NCI-H524 treated with DMSO at 0.1 percent for 48 hours (cell line): ENCODE results near the gene COX17.

Experiments used
- DNase-seq: peaks from one replicate; lab custom pipeline; 2025; lab: John Stamatoyannopoulos, UW

Gene COX17

DNA sequence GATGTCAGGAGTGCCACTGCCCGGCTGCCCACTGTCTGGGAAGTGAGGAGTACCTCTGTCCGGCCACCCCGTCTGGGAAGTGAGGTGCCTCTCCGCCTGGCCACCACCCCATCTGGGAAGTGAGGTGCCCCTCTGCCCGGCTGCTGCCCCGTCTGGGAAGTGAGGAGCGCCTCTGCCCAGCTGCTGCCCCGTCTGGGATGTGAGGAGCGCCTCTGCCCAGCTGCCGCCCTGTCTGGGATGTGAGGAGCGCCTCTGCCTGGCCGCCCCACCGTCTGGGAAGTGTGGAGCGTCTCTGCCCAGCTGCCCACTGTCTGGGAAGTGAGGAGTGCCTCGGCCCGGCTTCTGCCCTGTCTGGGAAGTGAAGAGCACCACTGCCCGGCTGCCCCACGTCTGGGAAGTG lies 3.3 kb downstream of the COX17 start:
- DNase-seq = no peak

DNA sequence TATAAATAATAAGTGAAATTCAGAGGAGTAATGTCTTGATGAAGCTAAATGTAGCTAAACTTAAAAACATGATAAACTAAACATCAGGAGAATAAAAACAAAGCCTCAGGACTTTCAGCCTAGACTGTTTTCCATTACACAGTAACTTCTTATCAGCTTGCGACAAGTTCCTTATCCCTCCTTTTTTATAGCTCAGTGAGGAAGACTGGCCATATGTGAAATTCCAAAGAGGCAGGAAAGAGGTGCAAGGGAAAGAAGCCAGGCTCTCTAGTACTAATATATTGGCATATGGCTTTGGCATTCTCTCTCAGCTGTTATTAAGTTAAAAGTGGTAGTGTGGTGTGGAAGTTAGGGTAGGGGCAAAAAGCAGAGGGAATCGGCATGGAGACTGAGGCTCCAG lies 4.4 kb downstream of the COX17 start:
- no peak for DNase-seq

DNA sequence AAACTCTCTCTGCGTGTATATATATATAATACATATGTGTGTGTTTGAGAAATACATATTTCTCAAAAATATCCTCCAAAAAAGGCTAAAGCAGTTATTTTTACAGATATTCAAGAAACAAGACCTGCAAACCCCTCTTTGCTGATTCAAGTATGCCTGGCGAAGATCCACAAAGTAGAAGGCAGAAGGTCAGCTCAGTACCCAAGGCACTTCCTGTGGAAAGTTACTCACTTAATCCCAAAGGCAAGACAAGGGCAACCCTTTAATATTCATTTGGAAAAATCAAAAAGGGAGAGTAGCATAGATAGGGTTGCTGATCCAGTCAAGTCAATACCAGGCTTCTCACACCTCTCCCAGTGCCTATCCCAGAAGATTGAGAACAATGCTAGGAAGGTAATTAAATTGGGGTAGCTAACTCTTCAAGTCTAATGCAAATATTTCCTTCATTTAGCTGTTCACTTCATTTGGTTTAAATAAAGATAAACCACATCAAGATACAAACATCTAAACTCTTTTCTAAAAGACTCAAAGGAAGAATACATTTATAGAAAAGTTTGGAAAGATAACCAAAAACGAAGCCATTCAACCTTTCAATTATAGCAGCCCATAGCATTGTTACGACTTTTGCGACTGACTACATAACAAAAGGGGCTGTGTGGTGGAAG lies 7.2 kb downstream of the COX17 start:
- DNase-seq = no peak

DNA sequence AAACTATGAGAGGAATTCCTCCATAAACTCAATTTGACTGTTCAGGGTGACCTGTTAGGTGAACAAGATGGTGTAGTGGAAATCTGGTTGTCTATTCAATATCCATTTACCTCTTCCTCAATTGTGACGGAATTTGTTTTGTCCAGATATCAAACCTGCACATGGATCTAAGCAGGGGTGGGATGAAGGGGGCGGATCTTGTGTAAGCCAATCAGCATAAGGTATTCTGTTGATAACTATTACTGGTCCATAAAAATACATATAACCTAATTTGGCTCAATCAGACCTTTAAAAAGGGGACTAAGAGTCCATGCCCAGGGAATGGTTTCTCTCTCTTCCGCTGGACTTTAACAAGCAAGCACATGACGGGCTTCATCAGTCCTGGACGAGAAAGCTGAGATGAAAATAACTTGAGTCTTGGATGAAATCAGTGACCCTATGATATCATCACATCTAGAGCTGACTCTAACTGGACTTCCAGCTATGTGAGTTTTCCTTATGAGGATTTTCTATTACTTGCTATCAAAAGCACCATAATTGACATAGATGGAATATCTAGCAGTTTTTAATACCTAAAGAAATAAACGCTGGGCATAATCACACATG lies 11.1 kb downstream of the COX17 start:
- no peak for DNase-seq

DNA sequence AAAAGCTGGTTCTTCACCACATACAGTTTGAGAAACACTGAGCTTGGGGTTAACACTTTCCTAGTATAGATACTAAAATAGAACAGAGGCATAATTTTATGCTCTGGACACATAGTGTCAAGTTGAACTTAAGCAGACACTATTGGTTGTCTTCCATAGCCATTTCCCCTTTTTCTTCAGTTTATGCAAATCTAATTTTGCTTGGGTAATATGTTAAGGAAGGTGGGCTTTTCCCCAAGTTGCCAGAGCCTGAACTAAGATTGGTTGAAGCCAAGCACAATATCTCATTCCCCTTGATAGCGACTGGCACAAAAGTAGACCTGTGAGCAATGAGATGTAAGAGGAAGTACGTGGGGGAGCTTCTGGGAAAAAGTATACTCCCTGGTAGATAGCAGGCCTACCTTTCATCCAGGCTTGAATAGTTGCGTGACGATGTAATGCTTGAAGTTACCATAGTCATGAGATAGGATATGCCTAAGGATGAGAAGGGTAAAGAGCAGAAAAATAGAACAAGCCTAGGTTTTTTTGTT lies 12.3 kb downstream of the COX17 start:
- DNase-seq = no peak

DNA sequence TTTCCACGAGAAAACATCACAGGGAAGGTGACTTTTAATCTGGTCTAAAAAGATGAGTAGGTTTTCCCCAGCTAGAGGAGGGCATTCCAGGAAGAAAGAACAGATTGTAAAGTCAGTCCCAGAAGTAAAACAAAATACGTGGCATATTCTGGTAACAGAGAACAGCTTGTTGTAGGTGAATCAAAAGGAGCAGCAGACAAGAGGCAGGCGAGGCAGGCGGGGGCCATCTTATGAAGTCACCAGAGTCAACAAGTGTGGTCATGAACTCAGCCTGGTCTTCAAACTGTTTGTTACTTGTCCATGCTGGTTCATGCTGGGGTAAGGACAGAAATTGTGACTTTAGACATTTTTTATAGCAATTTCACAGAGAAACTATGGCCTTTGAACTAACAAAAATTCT lies 12.8 kb downstream of the COX17 start:
- DNase-seq = no peak

DNA sequence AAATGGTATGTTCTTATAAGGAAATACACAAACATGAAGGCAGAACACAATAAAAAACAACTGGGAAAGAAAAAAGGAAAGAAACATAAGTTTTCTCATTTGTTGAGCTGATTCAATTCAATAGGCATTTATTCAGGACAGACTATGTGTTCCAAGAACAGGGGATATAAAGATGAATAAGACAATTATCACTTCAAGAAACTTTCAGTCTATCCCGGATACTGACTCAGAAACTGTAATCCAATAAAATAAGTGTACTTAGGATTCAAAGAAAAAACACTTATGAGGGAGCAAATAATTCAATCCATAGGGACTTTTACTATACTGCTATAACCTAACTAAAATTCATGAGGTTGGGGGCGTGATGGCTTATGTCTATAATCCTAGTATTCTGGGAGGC lies 13.3 kb downstream of the COX17 start:
- DNase-seq = no peak

DNA sequence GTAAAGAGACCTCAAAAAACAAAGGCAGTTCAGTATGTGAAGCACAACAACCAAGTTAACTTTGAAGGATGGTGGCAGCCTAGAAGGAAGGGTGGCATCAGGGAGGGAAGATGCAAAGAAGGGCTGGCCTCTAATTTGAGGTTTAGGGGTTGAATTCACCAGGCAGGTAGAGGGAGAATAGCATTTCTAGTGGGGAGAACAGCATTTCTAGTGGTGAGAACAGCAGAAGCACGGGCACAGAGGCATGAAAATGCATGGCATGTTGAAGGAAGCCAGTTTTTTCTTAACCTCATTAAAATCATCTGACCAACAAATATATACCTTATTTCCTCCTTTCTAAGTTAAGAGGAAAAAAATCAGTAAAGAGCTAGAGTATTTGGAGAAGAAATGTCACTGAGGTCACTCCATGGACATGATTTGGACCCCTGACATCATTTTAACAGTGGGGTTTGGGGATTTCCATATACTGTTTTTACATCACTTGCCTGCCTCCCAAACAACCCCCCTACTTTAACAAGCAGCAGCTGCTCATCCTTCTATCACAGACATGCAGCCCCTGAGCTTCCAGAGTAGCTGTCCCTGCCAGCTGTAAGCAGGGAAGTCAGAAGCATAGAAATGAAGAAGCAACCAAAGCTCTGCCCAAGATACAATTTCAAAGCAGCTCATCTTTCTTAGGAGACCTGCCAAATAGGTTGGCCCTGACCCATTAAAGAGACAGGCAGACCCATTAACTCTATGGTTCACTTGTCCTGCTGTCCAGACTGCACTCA lies 14.4 kb downstream of the COX17 start:
- DNase-seq = no peak

DNA sequence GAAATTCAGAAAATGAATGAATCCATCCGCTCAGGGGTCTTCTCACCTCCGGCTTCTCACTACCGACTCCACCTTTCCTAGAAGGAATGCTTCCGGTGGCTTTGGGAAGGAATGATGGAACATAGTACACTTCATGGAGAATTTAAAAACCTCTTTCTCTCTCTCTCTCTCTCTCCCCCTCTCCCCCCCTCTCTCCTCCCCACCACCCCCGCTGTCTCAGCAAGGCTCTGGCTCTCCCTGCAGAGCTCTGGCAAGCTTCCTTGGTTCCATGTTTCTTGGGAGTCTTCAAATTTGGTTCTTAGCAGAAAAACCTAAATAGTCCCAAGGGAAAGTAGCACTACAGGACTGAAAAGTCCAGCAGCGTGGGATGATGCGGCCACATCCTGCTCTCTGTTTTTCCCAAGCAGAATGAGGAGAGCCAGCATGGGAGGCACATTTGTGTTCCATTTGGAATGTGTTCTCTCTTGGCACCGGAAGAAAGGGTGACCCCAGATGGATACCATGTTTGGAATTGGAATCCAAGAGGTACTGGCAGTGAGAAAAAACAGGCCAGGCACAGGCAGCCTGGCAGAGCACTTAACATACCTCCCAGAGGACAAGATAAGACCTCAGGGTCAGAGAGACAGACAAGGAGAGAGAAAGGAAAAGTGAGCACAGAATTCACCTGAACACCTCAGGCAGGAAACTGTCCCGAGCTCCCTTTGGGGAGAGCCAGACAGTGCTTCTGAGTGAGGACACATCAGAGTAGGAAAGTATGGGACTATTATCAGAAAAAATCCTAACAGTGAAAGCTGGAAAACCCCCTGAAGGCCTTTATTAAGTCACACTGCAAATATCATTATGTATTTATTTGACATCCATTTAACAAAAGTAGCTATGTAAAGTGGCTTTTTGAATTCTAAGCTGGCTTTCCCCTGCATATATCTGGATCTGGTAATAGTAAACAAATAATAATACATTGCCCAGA lies 16.4 kb downstream of the COX17 start, which contains the start of gene POPDC2:
POPDC2 (minus strand) TSS at position 116 of the 967 bp plus-strand sequence. CDS start 166 bp downstream, outside the sequence.
- no peak for DNase-seq

DNA sequence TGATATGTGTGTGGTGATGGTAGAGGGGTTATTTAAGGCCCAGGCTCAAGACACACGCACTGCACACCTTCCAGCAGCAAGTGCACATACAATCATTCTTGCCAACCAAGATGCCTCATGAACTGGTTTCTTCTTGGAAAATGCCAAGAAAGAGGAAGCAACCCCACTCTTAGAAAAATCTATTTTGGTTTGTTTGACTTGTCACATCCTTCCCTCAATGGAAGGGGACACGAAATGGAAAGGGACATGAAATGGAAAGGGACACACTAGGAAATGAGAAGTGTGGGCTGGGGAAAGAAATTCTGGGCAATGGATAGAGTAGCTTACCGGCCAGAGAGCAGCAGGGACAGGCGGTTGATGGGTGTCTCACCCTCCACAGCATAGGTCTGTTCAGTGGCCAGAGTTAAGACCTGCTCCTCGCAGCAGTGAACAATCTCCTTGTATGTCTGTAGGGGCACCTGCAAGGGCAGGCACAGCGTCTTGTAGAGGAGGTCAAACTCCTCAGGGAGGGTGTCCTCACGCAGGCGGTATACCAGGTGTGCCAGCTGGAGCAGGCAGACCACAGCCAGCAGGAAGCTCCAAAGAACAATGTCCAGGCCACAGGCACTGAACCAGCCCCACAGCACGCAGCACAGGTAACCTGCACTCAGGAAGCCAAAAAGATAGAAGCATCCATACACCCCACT lies 17.5 kb downstream of the COX17 start:
- no peak for DNase-seq

DNA sequence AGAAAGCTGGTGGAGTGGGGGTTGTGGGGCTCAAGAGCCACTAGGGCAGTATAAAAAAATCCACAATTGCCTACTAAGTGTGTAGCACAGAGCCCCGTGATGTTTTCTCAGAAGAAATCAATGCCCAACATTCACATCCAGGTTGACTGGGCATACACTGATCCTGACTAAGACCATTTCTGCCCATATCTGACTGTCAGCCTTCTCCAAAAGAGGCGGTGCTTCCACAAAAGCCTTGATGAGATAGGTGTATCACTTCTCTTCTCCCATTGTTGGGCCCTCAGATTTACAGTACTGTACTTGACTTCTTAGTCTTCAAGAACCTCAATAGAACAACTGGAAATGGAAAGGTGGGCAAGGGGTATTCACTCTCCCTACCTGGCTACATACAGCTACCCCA lies 18.2 kb downstream of the COX17 start:
- no peak for DNase-seq

DNA sequence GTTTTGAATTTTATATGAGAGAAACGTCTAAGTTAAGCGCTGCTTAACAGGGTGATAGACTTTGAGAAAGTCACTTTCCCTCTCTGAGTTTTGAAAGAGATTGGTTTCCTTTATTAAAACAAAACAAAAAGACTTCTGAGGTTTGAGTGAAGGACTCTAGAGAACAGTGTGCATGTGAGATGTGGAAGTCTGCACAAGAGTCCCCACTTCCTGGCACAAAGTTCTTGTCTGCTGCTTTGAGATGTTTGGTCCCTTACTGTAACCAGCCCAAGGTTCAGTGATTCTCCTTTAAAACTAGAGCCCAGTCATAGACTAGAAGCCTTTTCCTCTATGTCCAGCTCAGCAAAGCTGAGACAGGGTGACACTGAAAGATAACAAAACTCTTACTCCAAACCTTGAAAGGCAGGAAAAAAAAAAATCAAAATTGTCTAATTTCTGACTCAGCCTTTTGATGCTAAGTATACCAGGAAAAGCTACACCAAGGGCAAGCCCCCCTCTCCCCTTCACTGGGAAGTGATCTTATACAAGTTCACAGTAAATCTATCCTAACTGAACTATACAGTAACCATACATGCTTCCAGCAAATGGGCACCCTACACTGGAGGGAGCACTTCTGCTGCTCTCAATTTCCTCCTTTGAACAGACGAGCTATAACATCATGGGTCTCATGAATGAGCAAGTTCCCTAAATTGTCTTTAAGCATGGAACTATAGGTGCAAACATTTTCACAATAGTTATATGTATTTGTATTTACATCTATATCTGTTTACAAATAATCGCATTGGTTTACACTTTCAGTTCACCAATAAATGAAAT lies 19.1 kb downstream of the COX17 start:
- no peak for DNase-seq

DNA sequence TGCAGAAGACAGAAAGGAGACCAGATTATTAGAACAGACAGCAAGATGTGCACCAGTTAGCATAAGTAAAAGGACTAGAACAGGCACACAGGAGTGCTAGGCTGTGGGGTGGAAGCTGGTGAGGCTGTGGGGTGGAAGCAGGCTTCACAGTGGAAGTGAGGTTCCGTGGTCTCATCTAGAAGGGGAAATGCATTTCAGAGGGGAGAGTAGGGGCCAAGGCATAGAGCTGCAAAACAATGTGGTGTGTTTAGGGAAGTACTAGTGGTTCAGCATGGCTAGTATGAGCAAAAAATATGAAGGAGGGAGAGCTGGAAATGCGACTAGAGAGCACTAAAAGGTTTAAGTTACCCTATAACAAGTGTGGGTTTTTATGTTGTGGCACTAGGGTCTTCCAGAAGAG lies 23.3 kb downstream of the COX17 start:
- DNase-seq = no peak

DNA sequence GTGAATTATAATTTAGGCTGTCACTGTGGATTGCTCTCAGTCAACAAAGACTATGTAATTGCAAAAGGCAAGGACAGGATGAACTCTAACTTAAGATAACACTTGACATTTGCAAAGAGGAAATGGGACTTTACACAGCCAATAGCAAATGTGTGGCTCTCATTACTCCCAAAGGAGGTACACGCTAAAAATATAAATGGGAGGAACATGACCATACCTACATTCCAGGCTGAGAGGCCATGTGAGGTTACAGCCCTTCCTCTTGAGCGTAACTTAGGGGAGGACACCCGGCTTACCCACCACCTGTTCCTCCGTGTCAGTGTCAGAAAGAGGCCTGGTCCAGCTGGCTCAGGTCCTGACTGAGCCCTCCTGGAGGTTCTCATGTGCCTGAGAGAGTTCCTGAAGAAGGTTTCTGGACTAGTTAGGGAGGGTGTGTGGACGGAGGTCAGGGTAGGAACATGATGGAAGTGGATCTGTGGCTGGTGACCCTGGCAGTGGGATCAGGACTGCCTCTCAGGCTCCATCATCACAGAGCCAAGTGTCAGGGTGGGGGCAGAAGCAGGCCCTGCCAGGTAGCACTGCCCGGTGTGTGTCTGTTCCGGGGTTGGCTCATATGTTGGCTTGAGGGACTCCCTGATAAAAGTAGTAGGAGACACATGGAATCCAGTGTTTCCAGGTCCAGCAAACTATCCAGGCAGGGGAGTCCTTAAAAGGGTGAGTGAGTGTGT lies 24.7 kb downstream of the COX17 start:
- no peak for DNase-seq

DNA sequence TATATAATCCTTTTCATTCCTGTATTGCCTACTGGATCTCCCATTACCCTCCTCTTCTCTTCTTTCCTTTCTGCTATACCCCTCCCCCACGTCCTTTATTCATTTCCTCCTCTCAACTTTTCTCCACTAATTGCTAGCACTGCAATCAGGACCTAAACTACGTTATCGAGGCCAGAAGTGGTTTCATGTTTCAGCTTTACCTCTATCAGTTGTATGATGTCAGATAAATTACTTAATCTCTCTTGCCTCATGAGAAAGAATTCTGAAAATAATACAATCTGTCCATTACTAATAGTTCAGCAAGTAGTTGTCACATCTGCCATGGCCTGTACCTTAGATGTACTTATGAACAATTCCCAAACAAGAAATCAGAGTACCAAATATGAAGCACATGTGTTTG lies 27.4 kb downstream of the COX17 start:
- DNase-seq = no peak

DNA sequence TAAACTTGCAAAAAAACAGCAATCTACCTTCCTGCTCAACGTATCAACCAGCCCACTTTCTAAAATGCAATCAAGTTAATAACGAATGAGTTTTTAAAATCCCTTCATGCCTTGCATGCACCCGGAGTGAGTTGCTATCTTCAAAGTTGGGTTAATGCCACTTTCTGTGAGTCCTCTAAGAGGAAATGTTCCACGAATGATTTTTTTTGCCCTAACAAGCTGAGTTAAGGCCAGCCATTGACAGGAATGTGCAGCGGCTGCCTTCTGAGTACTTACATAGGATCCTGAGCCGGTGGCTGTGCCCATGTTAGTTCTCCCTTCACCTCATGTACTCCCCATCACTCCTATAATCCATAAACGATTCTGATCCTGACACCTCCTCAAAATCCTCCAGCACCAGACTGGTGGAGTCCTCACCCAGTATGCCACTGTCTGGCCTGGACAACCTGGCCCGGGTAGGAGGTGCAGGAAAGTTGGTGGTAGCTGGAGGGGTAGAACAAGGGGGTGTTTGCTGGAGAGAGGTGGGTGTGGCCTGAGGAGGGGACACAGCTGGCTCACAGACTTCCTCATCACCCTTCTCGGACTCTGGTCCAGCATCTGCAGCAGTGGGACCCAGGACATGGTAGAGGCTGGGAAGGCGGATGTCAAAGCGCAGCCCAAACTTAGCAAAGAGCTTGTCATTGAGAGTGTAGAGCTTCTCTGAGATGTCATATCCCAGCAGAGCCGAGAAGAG lies 29.2 kb downstream of the COX17 start:
- no peak for DNase-seq

DNA sequence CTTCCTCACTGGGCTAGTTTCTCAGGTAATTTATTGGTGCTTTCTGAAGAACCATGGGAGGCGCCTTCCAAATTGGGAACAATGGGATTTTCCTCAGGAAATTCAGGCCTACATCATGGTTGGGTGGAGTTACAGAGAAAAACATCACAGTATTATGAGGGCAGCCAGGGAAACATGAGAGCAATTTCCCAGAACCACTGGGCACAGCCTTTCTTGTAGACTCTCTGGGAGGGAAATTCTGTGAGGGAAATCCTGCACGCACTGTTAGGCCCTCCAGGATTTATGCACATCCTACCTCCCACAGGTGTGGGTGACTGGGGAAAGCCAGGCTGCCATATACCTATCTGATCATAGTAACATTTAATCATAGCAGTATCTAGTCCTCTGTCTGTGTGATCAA lies 30.0 kb downstream of the COX17 start:
- no peak for DNase-seq

DNA sequence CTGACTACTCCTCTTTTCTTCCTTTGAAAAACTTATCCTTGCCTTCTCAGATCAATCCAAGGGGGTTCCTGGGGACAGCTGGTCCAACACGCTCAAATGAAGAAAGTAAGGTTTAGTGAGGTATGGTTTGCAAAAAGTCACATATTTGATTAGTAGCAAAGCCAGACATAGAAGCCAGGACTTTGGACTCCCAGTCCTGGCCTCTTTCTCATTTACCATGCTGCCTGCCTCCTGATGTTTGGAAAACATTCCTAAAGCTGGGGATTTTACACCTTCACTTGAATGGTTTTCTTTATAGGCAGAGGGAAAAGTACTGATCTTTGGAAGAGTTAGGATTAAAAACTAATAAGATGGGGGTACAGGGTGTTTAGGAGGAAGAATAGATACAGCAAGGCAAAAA lies 31.4 kb downstream of the COX17 start:
- DNase-seq = no peak

DNA sequence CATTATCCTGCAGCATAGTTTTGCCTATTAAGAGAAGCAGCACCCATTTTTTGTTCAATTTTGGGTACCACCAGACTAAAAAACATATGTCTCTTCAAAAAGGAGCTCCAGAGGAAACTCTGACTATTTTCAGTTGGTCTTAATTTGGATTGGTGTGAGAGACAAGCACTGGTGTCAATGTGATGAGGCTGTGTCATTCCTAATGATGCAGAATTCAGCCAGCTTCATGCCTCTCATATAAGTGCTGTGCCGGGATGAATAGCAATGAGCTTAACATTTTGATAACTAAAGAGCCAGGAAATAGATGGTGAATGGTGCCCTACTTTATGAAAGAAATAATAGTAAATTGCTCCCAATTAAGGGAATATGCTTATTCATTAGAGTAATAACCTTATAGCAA lies 32.7 kb downstream of the COX17 start:
- no peak for DNase-seq
